Adrenal gland (tissue), 12 donors: ENCODE data around the gene AGBL4. TPM values are rescaled to one million over a fixed set of nuclear protein-coding genes. Genes with fewer than 3 reads are reported as not detected.

ENCODE experiments used
- DNase-seq, 7 donors: peaks; one replicate each; pipeline ENCODE4 v3.0.0-alpha.2; 2019 to 2020
- H3K27ac ChIP-seq, 5 donors: fragments of 200-600 bp; sonication (generic) in 4 of 5; 1 replicate in 3 of 5; 2 replicates in 2 of 5; pipeline versions ENCODE4 v1.5.1 to v1.8.0; 2016 to 2020; ENCODE audit warnings: mild to moderate bottlenecking in 1 of 5
- H3K27me3 ChIP-seq: fragments of 200-600 bp; 2 replicates; pipeline ENCODE4 v1.8.0; 2021
- H3K36me3 ChIP-seq, 2 donors: fragments of 200-600 bp; replicated peaks in 1 of 2; 1 replicate in 1 of 2; 2 replicates in 1 of 2; pipeline versions ENCODE4 v1.5.1 to v1.8.0; 2018 to 2022
- H3K4me1 ChIP-seq, 2 donors: fragments of 200-600 bp; replicated peaks in 1 of 2; 1 replicate in 1 of 2; 2 replicates in 1 of 2; pipeline versions ENCODE4 v1.5.1 to v1.8.0; 2018 to 2021
- H3K4me3 ChIP-seq, 4 donors: fragments of 200-600 bp; sonication (generic) in 3 of 4; one replicate each; pipeline ENCODE4 v1.5.1; 2016 to 2018
- H3K9me3 ChIP-seq, 3 donors: fragments of 200-600 bp; sonication (generic) in 1 of 3; replicated peaks in 1 of 3; 1 replicate in 2 of 3; 2 replicates in 1 of 3; pipeline versions ENCODE4 v1.5.1 to v1.8.0; 2016 to 2021
- POLR2A ChIP-seq, 2 donors: fragments of 450-650 bp; IDR thresholded peaks; one replicate each; pipeline ENCODE4 v1.6.1; 2017; ENCODE audit warnings: antibody characterized with exemption in 2 of 2, mild to moderate bottlenecking in 2 of 2, moderate library complexity in 1 of 2
- WGBS, 4 donors: extraction: QIAGEN DNeasy Blood & Tissue Kit in 2 of 4; methylation state at CpG; one replicate each; pipeline versions ENCODE4 v1.1.5 to v1.1.7; 2013 to 2017; 5-methylcytosine and 5-hydroxymethylcytosine counted together
- intact Hi-C, 2 donors: fragments of 100-400 bp; cut with DNase I; formaldehyde crosslinking; loops; one replicate each; pipeline versions ENCODE4 v1.14.1 to v1.15.0; 2022 to 2023
- polyA plus RNA-seq, 3 donors: library from polyadenylated mRNA; stranded (reverse); fragments of 200-250 nt in 2 of 3; fragments of 350-450 nt in 1 of 3; fragmentation: Illumina TruSeq in 1 of 3; extraction: RNeasy Lipid Tissue Mini Kit (QIAGEN cat#74804) in 1 of 3; gene quantifications; one replicate each; pipeline ENCODE4 v1.2.3, GENCODE V29; 2013 to 2014
- total RNA-seq, 9 donors: library from RNA; depleted of rRNA in 4 of 9; stranded (reverse); fragments of >200 nt in 4 of 9; fragments of 120-200 nt in 1 of 9; fragmentation: NEBNext Ultra II Directional in 1 of 9; extraction: Animal tissue kit (Norgen Biotek cat#: 25700) in 1 of 9; gene quantifications; one replicate each; pipeline versions ENCODE4 v1.1.0 to v1.2.4, GENCODE V29; 2013 to 2023
- TF ChIP-seq, protein P1 (sequence below), 6 experiments: fragments of 450-650 bp in 4 of 6; fragments of 200-600 bp in 2 of 6; sonication (generic) in 1 of 6; IDR thresholded peaks; 1 replicate in 5 of 6; 2 replicates in 1 of 6; pipeline versions ENCODE4 v1.5.1 to v1.8.0; 2016 to 2021; ENCODE audit warnings: antibody characterized with exemption in 6 of 6, mild to moderate bottlenecking in 2 of 6, moderate library complexity in 1 of 6
- donor health status: healthy with polysubstance abuse.
- donor health status: Bipolar disorder and iron deficiency.
- donor health status: DM: yes; HTN: yes; CAD: no.
- donor health status: DM: no; HTN: no; CAD: no.
- donor health status: DM: no; HTN: no; CAD: no.
- donor health status: DM: yes; HTN: yes; CAD: no.

Gene AGBL4
- total and polyA plus RNA-seq, 12 donors, result 0.10 to 1.9 (median 0.80) TPM; not detected in 2

DNA sequence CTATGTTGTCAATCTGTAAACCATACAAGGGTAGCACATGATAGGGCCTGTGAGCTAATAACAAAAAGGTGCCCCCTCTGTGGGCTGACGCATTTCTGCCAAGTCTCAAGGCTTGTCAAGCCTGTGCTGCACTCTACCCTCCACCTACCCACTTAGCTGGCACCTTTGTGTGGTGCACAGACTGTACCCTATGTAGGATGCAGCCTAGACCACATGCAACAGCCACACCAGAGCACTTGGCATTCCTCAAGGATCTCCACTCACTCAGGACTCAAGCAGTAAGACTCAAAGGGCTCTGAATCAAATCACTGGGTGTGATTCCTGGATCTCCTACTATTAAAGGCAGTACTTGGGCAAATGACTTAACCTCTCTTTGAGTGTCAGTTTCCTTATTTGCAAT is 1380.6 kb downstream of the AGBL4 start:
- 92 to 100% (median 94%) methylated on average over 1 of the region's 1 CpG for WGBS, 4 donors
- H3K27ac ChIP-seq, result no peak overlapping the region
- no peak for TF ChIP-seq POLR2A (IDR thresholded peaks at IDR 0.05)
- TF ChIP-seq, protein P1, sequence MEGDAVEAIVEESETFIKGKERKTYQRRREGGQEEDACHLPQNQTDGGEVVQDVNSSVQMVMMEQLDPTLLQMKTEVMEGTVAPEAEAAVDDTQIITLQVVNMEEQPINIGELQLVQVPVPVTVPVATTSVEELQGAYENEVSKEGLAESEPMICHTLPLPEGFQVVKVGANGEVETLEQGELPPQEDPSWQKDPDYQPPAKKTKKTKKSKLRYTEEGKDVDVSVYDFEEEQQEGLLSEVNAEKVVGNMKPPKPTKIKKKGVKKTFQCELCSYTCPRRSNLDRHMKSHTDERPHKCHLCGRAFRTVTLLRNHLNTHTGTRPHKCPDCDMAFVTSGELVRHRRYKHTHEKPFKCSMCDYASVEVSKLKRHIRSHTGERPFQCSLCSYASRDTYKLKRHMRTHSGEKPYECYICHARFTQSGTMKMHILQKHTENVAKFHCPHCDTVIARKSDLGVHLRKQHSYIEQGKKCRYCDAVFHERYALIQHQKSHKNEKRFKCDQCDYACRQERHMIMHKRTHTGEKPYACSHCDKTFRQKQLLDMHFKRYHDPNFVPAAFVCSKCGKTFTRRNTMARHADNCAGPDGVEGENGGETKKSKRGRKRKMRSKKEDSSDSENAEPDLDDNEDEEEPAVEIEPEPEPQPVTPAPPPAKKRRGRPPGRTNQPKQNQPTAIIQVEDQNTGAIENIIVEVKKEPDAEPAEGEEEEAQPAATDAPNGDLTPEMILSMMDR (IDR thresholded peaks at IDR 0.05), result no peak
- no peaks in the 10 kb centered on the region for H3K27me3 ChIP-seq
- H3K4me1 ChIP-seq, result no peaks in the 10 kb centered on the region
- no peaks in the 10 kb centered on the region for H3K36me3 ChIP-seq
- intact Hi-C loops, result no loop called here
- H3K9me3 ChIP-seq, result no peaks in the 10 kb centered on the region
- no peak for DNase-seq
- no peak overlapping the region for H3K4me3 ChIP-seq

DNA sequence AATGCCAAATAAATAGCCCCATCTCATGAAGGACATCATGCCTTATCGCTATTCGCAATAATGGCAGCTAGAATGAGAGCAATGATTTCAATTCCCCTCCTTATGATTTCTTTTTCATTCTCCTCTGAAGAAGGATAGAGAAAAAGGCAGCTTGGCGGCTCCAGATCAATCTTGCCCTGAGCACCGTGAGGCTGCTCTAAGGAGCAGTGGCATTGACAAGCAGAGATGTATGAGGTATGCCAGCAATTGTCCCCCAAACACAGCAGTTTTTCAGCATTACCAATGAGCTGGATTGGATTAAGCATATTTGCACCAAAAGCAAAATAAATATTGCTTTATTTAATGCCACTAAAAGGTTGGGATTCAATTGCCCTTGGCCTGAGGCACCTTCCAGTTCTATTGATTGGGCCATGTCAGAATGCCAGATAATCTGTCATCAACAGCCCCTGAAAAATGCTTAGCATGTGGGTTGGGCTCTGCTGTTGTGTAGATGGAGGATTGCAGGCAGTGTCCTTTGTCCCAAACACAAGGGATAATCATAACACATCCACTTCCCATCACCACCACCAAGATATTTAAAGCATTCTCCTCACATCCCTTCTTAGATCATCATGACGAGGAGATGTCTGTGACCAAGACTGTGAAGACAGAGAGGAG is 1382.8 kb downstream of the AGBL4 start:
- no peak overlapping the region for H3K27ac ChIP-seq
- intact Hi-C loops, result no loop called here
- DNase-seq, result no peak
- no peak overlapping the region for H3K4me3 ChIP-seq
- no peaks in the 10 kb centered on the region for H3K36me3 ChIP-seq
- WGBS, 4 donors, result 80 to 90% (median 88%) methylated on average over 5 of the region's 5 CpGs
- H3K9me3 ChIP-seq, result no peaks in the 10 kb centered on the region
- TF ChIP-seq POLR2A (IDR thresholded peaks at IDR 0.05), result no peak
- TF ChIP-seq, protein P1 (IDR thresholded peaks at IDR 0.05), result no peak
- no peaks in the 10 kb centered on the region for H3K4me1 ChIP-seq
- H3K27me3 ChIP-seq, result no peaks in the 10 kb centered on the region

- no peaks in the 10 kb centered on the region for H3K36me3 ChIP-seq
- TF ChIP-seq POLR2A (IDR thresholded peaks at IDR 0.05), result no peak
- TF ChIP-seq, protein P1 (IDR thresholded peaks at IDR 0.05), result no peak
- H3K4me1 ChIP-seq, result no peaks in the 10 kb centered on the region
- H3K27ac ChIP-seq, result no peak overlapping the region
- intact Hi-C loops, result no loop called here
- H3K9me3 ChIP-seq, result no peaks in the 10 kb centered on the region
- no peak overlapping the region for H3K4me3 ChIP-seq
- no peaks in the 10 kb centered on the region for H3K27me3 ChIP-seq
- 90 to 96% (median 91%) methylated on average over 3 of the region's 3 CpGs for WGBS, 4 donors
- no peak for DNase-seq
These were observed 1393.9 kb downstream of the AGBL4 start for GRCh38 chr1:48629867-48630266.

DNA sequence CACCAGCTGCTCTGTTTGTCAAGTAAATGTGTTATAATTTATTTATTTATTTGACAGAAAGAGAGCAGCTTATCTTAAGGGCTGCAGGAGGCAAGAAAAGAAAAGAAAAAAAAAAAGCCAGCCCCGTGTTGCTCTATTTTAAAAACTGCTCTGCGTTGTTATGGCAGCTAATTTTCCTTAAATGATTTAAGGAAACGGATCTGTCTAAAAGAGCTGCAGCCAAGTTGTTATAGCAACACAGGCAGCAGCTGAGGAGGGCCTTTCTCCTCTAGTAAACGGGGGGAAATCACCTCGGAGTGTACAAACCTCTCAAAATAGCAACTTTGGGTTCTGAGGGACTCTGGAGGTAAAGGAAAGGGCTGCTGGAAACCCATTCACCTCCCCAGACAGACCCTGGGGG is 1396.3 kb downstream of the AGBL4 start:
- intact Hi-C loops, result no loop called here
- 14 to 35% (median 25%) methylated on average over 5 of the region's 5 CpGs for WGBS, 4 donors
- Histone ChIP-seq H3K9me3 (no peaks in the 10 kb centered on the region), H3K27ac (no peak overlapping the region), H3K36me3 (no peaks in the 10 kb centered on the region), H3K4me1 (no peaks in the 10 kb centered on the region), H3K27me3 (no peaks in the 10 kb centered on the region), H3K4me3 (no peak overlapping the region)
- TF ChIP-seq, protein P1 (IDR thresholded peaks at IDR 0.05), result no peak
- no peak for TF ChIP-seq POLR2A (IDR thresholded peaks at IDR 0.05)
- DNase-seq, result no peak
